ENCODE measurements around the gene C13orf46. TPM values are rescaled to one million over a fixed set of nuclear protein-coding genes. Genes with fewer than 3 reads are reported as not detected.

C13orf46 gene
- total RNA-seq, 1 experiment from 2014 or later = not detected

DNA sequence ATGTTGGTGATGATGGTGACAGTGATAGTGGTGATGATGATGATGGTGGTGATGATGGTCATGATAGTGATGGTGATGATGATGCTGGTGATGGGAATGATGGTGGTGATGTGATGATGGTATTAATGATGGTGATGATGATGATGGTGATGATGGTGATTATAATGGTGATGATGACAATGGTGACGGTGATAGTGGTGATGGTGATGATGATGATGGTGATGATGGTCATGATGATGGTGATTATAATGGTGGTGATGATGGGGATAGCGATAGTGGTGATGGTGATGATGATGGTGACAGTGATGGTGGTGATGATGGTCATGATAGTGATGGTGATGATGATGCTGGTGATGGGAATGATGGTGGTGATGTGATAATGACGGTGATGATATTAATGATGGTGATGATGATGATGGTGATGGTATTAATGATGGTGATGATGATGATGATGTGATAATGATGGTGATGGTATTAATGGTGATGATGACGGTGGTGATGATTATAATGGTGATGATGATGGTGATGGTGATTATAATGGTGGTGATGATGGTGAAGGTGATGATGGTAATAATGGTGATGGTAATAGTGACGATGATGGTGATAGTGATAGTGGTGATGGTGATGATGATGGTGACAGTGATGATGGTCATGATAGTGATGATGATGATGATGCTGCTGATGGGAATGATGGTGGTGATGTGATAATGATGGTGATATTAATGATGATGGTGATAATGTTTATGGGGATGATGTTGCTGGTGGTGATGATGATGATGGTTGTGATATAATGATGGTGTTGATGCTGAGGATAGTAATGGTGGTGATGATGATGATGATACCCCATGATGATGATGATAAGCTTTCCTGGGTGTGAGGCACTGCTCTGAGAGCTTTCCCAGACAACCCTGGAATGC lies 7.7 kb downstream of the C13orf46 start:
- no peak overlapping the region for H3K4me3 Mint-ChIP-seq (ENCODE audit: unreplicated experiment)
- no peaks in the 10 kb centered on the region for H3K36me3 Mint-ChIP-seq (ENCODE audit: insufficient read depth, unreplicated experiment)
- no peaks in the 10 kb centered on the region for H3K4me1 Mint-ChIP-seq (ENCODE audit: low read depth, unreplicated experiment)
- Histone ChIP-seq H3K27me3 (replicated peaks; ENCODE audit: control insufficient read depth, insufficient read depth, low read length) (no peaks in the 10 kb centered on the region), H3K4me1 (no peaks in the 10 kb centered on the region), H3K36me3 (ENCODE audit: control insufficient read depth, insufficient read depth, low read length) (no peaks in the 10 kb centered on the region), H3K9me3 (peaks cover 5% of the 10 kb centered on the region; the same call in 1 of the 2 replicates), H3K4me3 (ENCODE audit: low read depth, low read length) (no peak overlapping the region)
- peaks cover 9% of the 10 kb centered on the region for H3K9me3 Mint-ChIP-seq (ENCODE audit: unreplicated experiment)
- ChIA-PET CTCF (no interaction called here), POLR2A (no interaction called here)
- no TSS peak for BruUV-seq (replicated peaks)
- H3K27me3 Mint-ChIP-seq (ENCODE audit: insufficient read depth, unreplicated experiment) = no peaks in the 10 kb centered on the region
- no peak for DNase-seq
- intact Hi-C loops (cut with micrococcal nuclease; ENCODE audit: unreplicated experiment) = no loop called here
- H3K27ac Mint-ChIP-seq (ENCODE audit: unreplicated experiment) = no peak overlapping the region
- TF ChIP-seq, protein P1, sequence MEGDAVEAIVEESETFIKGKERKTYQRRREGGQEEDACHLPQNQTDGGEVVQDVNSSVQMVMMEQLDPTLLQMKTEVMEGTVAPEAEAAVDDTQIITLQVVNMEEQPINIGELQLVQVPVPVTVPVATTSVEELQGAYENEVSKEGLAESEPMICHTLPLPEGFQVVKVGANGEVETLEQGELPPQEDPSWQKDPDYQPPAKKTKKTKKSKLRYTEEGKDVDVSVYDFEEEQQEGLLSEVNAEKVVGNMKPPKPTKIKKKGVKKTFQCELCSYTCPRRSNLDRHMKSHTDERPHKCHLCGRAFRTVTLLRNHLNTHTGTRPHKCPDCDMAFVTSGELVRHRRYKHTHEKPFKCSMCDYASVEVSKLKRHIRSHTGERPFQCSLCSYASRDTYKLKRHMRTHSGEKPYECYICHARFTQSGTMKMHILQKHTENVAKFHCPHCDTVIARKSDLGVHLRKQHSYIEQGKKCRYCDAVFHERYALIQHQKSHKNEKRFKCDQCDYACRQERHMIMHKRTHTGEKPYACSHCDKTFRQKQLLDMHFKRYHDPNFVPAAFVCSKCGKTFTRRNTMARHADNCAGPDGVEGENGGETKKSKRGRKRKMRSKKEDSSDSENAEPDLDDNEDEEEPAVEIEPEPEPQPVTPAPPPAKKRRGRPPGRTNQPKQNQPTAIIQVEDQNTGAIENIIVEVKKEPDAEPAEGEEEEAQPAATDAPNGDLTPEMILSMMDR (IDR thresholded peaks at IDR 0.05; ENCODE audit: insufficient read depth in 1 of 2, low read depth in 1 of 2, low read length in 1 of 2, severe bottlenecking in 1 of 2, unreplicated experiment in 1 of 2) = no peak

DNA sequence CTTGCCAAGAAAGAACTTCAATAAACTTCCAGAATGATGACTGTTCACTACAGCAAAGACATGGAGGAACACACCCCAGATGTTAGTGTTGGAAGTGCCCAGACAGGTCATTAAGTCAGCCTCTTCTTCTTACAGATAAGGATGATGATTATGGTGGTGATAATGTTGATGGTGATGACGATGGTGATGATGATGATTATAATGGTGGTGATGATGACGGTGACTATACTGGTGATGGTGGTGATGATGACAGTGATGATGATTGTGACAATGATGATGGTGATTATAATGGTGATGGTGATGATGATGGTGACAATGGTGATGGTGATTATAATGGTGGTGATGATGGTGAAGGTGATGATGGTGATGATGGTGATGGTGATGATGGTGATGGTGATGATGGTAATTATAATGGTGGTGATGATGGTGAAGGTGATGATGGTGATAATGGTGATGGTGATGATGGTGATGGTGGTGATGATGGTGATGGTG lies 8.4 kb downstream of the C13orf46 start:
- Mint-ChIP-seq H3K27ac (ENCODE audit: unreplicated experiment) (no peak overlapping the region), H3K9me3 (ENCODE audit: unreplicated experiment) (peaks cover 12% of the 10 kb centered on the region), H3K4me1 (ENCODE audit: low read depth, unreplicated experiment) (no peaks in the 10 kb centered on the region), H3K4me3 (ENCODE audit: unreplicated experiment) (no peak overlapping the region), H3K27me3 (ENCODE audit: insufficient read depth, unreplicated experiment) (no peaks in the 10 kb centered on the region), H3K36me3 (ENCODE audit: insufficient read depth, unreplicated experiment) (no peaks in the 10 kb centered on the region)
- Histone ChIP-seq H3K36me3 (ENCODE audit: control insufficient read depth, insufficient read depth, low read length) (no peaks in the 10 kb centered on the region), H3K4me3 (ENCODE audit: low read depth, low read length) (no peak overlapping the region), H3K9me3 (peaks cover 5% of the 10 kb centered on the region; the same call in 1 of the 2 replicates), H3K27me3 (replicated peaks; ENCODE audit: control insufficient read depth, insufficient read depth, low read length) (no peaks in the 10 kb centered on the region), H3K4me1 (no peaks in the 10 kb centered on the region)
- no TSS peak for BruUV-seq (replicated peaks)
- TF ChIP-seq, protein P1 (IDR thresholded peaks at IDR 0.05; ENCODE audit: insufficient read depth in 1 of 2, low read depth in 1 of 2, low read length in 1 of 2, severe bottlenecking in 1 of 2, unreplicated experiment in 1 of 2) = no peak
- ChIA-PET CTCF (no interaction called here), POLR2A (no interaction called here)
- DNase-seq = no peak
- intact Hi-C loops (cut with micrococcal nuclease; ENCODE audit: unreplicated experiment) = no loop called here

DNA sequence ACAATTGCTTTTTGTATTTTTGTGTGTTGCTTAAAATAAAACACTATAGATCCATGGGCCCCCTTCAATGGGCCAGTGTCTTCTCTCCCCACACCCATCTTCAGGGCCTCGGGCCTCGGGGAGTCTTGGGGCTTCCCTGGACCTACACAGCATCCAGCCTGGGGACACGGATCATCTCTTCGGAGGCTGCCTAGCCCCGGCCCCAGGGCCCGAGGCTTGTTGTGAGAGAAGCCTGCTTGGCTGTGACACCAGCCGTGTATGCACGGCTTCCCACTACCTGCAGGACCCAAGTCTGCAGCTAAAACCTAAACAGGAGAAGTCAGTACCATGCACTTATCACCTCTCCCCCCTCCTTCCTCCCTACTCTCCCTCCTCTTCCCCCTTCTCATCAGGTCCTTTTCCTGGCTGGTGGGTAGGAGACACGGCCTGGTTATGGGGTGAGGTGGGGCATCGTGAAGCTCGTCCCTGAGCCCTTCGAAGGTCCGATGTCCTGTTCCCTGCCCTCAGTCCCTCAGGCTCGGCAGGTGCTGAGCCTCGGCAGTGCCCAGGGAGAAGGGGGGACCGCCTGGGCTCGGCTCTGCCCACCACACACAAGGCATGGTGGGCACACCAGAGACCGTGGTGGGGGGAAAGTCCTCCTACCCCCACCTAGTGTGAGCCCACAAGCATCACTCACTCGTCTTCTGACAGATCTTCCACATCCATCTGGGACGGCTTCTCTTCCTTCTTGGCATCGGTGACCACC lies 9.5 kb downstream of the C13orf46 start:
- no peaks in the 10 kb centered on the region for H3K27me3 Mint-ChIP-seq (ENCODE audit: insufficient read depth, unreplicated experiment)
- H3K36me3 ChIP-seq (ENCODE audit: control insufficient read depth, insufficient read depth, low read length) = no peaks in the 10 kb centered on the region
- BruUV-seq (replicated peaks) = no TSS peak

More for the DNA sequence above, 9.5 kb downstream of the C13orf46 start:
- H3K36me3 Mint-ChIP-seq (ENCODE audit: insufficient read depth, unreplicated experiment) = peaks cover under 1% of the 10 kb centered on the region
- DNase-seq = no peak
- POLR2A ChIA-PET = no interaction called here
- intact Hi-C loops (cut with micrococcal nuclease; ENCODE audit: unreplicated experiment) = no loop called here
- peaks cover 21% of the 10 kb centered on the region for H3K9me3 Mint-ChIP-seq (ENCODE audit: unreplicated experiment)
- Histone ChIP-seq H3K4me3 (ENCODE audit: low read depth, low read length) (no peak overlapping the region), H3K4me1 (no peaks in the 10 kb centered on the region), H3K27me3 (replicated peaks; ENCODE audit: control insufficient read depth, insufficient read depth, low read length) (no peaks in the 10 kb centered on the region), H3K9me3 (peaks cover 11% of the 10 kb centered on the region; the same call in 1 of the 2 replicates)
- TF ChIP-seq, protein P1 (IDR thresholded peaks at IDR 0.05; ENCODE audit: insufficient read depth in 1 of 2, low read depth in 1 of 2, low read length in 1 of 2, severe bottlenecking in 1 of 2, unreplicated experiment in 1 of 2) = no peak
- no peak overlapping the region for H3K4me3 Mint-ChIP-seq (ENCODE audit: unreplicated experiment)
- CTCF ChIA-PET = no interaction called here
- no peak overlapping the region for H3K27ac Mint-ChIP-seq (ENCODE audit: unreplicated experiment)
- H3K4me1 Mint-ChIP-seq (ENCODE audit: low read depth, unreplicated experiment) = no peaks in the 10 kb centered on the region
